Measurements from ENCODE around the gene CCDC195.

CCDC195 gene

DNA sequence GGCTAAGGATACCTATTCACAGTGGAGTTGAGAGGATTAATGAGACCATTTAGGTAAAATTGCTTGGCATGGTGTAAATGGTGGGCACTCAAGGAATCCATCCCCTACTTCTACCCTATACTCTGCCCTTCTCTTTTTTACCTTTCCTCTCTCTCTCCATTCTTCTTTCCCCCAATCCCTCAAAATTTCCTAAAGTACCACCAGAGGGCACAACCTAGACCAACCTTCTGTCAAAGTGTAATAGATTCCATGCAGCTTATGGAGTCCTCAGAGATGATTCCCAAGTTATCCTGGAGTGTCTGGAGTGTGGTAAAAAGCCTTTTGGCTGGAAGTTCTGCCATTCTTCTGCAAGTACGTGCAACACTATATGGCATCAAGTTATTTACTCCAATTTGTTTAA, 33.0 kb upstream of the CCDC195 start:
- DNase-seq, result no peak
- Histone ChIP-seq H3K27ac (no peak overlapping the region), H3K27me3 (replicated peaks) (no peaks in the 10 kb centered on the region), H3K36me3 (replicated peaks) (no peaks in the 10 kb centered on the region), H3K4me3 (ENCODE audit: low read depth, low read length) (no peak overlapping the region)
- in situ Hi-C loops (cut with HindIII; ENCODE audit: low pct_ligation_motif_present, low sequenced_read_pairs), result no loop called here
- no peak for TF ChIP-seq CTCF (IDR thresholded peaks at IDR 0.05; ENCODE audit: low read depth, low read length, missing control alignments)

DNA sequence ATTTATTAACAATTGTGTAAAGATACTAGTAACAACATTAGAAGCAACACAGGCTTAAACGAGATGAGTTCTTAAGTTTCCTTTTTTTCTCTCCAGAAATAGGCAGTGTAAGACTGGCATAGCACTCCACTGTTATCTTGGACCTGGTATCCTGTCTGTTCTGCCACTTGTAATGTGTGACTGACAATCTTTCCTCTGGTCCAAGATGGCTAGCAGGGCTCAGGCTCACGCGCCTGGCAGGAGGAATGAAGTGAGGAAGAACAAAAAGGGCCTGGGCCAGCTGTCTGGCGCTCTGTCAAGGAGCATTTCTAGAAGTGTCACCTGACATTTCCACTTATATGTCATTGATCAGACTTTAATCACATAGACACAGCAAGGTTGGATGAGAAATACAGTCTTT, 31.6 kb upstream of the CCDC195 start:
- no peak overlapping the region for H3K27ac ChIP-seq
- H3K4me3 ChIP-seq (ENCODE audit: low read depth, low read length), result no peak overlapping the region
- no peak for TF ChIP-seq CTCF (IDR thresholded peaks at IDR 0.05; ENCODE audit: low read depth, low read length, missing control alignments)
- in situ Hi-C loops (cut with HindIII; ENCODE audit: low pct_ligation_motif_present, low sequenced_read_pairs), result no loop called here
- H3K36me3 ChIP-seq (replicated peaks), result no peaks in the 10 kb centered on the region
- H3K27me3 ChIP-seq (replicated peaks), result no peaks in the 10 kb centered on the region
- DNase-seq, result no peak

DNA sequence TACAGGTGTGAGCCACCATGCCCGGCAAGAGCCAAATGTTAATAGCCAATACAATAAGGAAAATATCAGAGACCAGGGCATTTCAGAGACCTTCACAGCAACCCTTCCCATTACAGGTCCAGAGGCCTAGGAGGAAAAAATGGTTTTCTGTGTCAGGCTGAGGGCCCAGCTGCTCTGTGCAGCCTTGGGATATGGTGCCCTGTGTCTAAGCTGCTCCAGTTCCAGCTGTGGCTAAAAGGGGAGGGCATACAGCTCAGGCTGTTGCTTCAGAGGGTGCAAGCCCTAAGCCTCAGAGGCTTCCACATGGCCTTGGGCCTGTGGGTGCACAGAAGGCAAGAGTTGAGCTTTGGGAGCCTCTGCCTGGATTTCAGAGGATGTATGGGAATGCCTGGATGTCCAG, 20.1 kb upstream of the CCDC195 start:
- no peak for TF ChIP-seq CTCF (IDR thresholded peaks at IDR 0.05; ENCODE audit: low read depth, low read length, missing control alignments)
- no peak overlapping the region for H3K27ac ChIP-seq
- in situ Hi-C loops (cut with HindIII; ENCODE audit: low pct_ligation_motif_present, low sequenced_read_pairs), result no loop called here
- no peak for DNase-seq
- H3K27me3 ChIP-seq (replicated peaks), result no peaks in the 10 kb centered on the region
- no peak overlapping the region for H3K4me3 ChIP-seq (ENCODE audit: low read depth, low read length)
- no peaks in the 10 kb centered on the region for H3K36me3 ChIP-seq (replicated peaks)

DNA sequence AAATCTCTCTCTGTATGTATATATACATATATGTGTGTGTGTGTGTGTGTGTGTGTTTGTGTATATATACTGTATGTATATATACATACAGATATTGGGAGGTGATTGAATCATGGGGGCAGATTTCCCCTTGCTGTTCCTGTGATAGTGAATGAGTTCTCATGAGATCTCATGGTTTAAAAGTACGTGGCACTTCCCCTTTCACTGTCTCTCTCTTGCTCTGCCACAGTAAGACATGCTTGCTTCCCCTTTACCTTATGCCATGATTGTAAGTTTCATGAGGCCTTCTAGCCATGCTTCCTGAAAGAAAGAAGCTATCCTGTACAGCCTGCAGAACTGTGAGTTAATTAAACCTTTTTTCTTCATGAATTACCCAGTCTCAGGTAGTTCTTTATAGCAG, 18.8 kb upstream of the CCDC195 start:
- in situ Hi-C loops (cut with HindIII; ENCODE audit: low pct_ligation_motif_present, low sequenced_read_pairs), result no loop called here
- no peak for TF ChIP-seq CTCF (IDR thresholded peaks at IDR 0.05; ENCODE audit: low read depth, low read length, missing control alignments)
- H3K27ac ChIP-seq, result no peak overlapping the region
- H3K27me3 ChIP-seq (replicated peaks), result no peaks in the 10 kb centered on the region
- H3K36me3 ChIP-seq (replicated peaks), result no peaks in the 10 kb centered on the region
- no peak overlapping the region for H3K4me3 ChIP-seq (ENCODE audit: low read depth, low read length)
- no peak for DNase-seq

GRCh38 chr2:224731665-224732064, 15.5 kb upstream of the CCDC195 start:
- TF ChIP-seq CTCF (IDR thresholded peaks at IDR 0.05; ENCODE audit: low read depth, low read length, missing control alignments), result no peak
- no peaks in the 10 kb centered on the region for H3K36me3 ChIP-seq (replicated peaks)
- no peak overlapping the region for H3K4me3 ChIP-seq (ENCODE audit: low read depth, low read length)
- H3K27me3 ChIP-seq (replicated peaks), result no peaks in the 10 kb centered on the region
- in situ Hi-C loops (cut with HindIII; ENCODE audit: low pct_ligation_motif_present, low sequenced_read_pairs), result no loop called here
- DNase-seq, result no peak
- H3K27ac ChIP-seq, result no peak overlapping the region

- H3K27me3 ChIP-seq (replicated peaks), result no peaks in the 10 kb centered on the region
Measured at GRCh38 chr2:224729435-224729834, 13.3 kb upstream of the CCDC195 start.

More at GRCh38 chr2:224729435-224729834, 13.3 kb upstream of the CCDC195 start:
- Histone ChIP-seq H3K36me3 (replicated peaks) (no peaks in the 10 kb centered on the region), H3K4me3 (ENCODE audit: low read depth, low read length) (no peak overlapping the region), H3K27ac (no peak overlapping the region)
- in situ Hi-C loops (cut with HindIII; ENCODE audit: low pct_ligation_motif_present, low sequenced_read_pairs), result no loop called here
- TF ChIP-seq CTCF (IDR thresholded peaks at IDR 0.05; ENCODE audit: low read depth, low read length, missing control alignments), result no peak
- DNase-seq, result no peak

Data from brain microvascular endothelial cell (primary cell).